Ascending aorta (tissue), 2 donors: Measurements from ENCODE around the gene CHIA. TPM values are rescaled to one million over a fixed set of nuclear protein-coding genes. Genes with fewer than 3 reads are reported as not detected.

ENCODE experiments used
- DNase-seq, 2 donors: peaks; one replicate each; pipeline ENCODE4 v3.0.0-alpha.2; 2019; ENCODE audit warnings: low spot score in 2 of 2
- H3K27ac ChIP-seq, 2 donors: fragments of 200-600 bp; sonication (generic); one replicate each; pipeline ENCODE4 v1.5.1; 2016 to 2017; ENCODE audit warnings: mild to moderate bottlenecking in 1 of 2
- H3K27me3 ChIP-seq: fragments of 200-600 bp; sonication (generic); one replicate; pipeline ENCODE4 v1.5.1; 2017
- H3K36me3 ChIP-seq, 2 donors: fragments of 200-600 bp; sonication (generic); one replicate each; pipeline ENCODE4 v1.5.1; 2016
- H3K4me1 ChIP-seq, 2 donors: fragments of 200-600 bp; sonication (generic); one replicate each; pipeline ENCODE4 v1.5.1; 2016 to 2017; ENCODE audit warnings: mild to moderate bottlenecking in 1 of 2
- H3K4me3 ChIP-seq, 2 donors: fragments of 200-600 bp; sonication (generic); one replicate each; pipeline ENCODE4 v1.5.1; 2016 to 2017; ENCODE audit warnings: mild to moderate bottlenecking in 1 of 2
- H3K9me3 ChIP-seq, 2 donors: fragments of 200-600 bp; sonication (generic); one replicate each; pipeline ENCODE4 v1.5.1; 2016
- CTCF ChIP-seq, 3 experiments: fragments of 200-600 bp in 2 of 3; fragments of 450-650 bp in 1 of 3; sonication (generic) in 2 of 3; IDR thresholded peaks; one replicate each; pipeline ENCODE4 v1.5.1; 2016 to 2019; ENCODE audit warnings: antibody characterized with exemption in 3 of 3, mild to moderate bottlenecking in 1 of 3, moderate library complexity in 1 of 3
- intact Hi-C: fragments of 100-400 bp; cut with DNase I; formaldehyde crosslinking; loops from one replicate; pipeline ENCODE4 v1.15.1; 2023
- total RNA-seq: library from RNA; depleted of rRNA; stranded (reverse); fragments of >200 nt; gene quantifications from one replicate; pipeline ENCODE4 v1.1.0, GENCODE V29; 2016

CHIA gene
- total RNA-seq, 1 donor from 2014 or later: not detected

- intact Hi-C loops: no loop called here
- no peak for DNase-seq
- H3K9me3 ChIP-seq: no peaks in the 10 kb centered on the region
- H3K27me3 ChIP-seq: no peaks in the 10 kb centered on the region
- H3K4me3 ChIP-seq: no peak overlapping the region
- H3K4me1 ChIP-seq: no peaks in the 10 kb centered on the region
- H3K36me3 ChIP-seq: no peaks in the 10 kb centered on the region
- H3K27ac ChIP-seq: no peak overlapping the region
- no peak for TF ChIP-seq CTCF (IDR thresholded peaks at IDR 0.05)
Measured at GRCh38 chr1:111366256-111366655, 75.6 kb downstream of the CHIA start.

GRCh38 chr1:111369177-111369576, 78.5 kb downstream of the CHIA start:
- H3K27ac ChIP-seq: no peak overlapping the region
- TF ChIP-seq CTCF (IDR thresholded peaks at IDR 0.05): no peak
- H3K36me3 ChIP-seq: no peaks in the 10 kb centered on the region
- H3K4me1 ChIP-seq: no peaks in the 10 kb centered on the region
- no peaks in the 10 kb centered on the region for H3K27me3 ChIP-seq
- no peak for DNase-seq
- intact Hi-C loops: no loop called here
- no peak overlapping the region for H3K4me3 ChIP-seq
- H3K9me3 ChIP-seq: no peaks in the 10 kb centered on the region

GRCh38 chr1:111369645-111370044, 79.0 kb downstream of the CHIA start:
- Histone ChIP-seq H3K27ac (no peak overlapping the region), H3K27me3 (no peaks in the 10 kb centered on the region), H3K4me3 (no peak overlapping the region), H3K4me1 (no peaks in the 10 kb centered on the region), H3K9me3 (no peaks in the 10 kb centered on the region), H3K36me3 (no peaks in the 10 kb centered on the region)
- TF ChIP-seq CTCF (IDR thresholded peaks at IDR 0.05): no peak
- intact Hi-C loops: no loop called here
- no peak for DNase-seq

Other genes starting within 250 kb of the CHIA start
- 60.2 TPM for gene DRAM2, start 150.8 kb upstream of the CHIA start, total RNA-seq
- 6.6 TPM for gene CEPT1, start 150.6 kb upstream of the CHIA start, total RNA-seq
- 4.4 TPM for gene DENND2D, start 90.2 kb upstream of the CHIA start, total RNA-seq
- gene CHI3L2, start 63.1 kb upstream of the CHIA start, total RNA-seq: 10.1 TPM
- gene OVGP1, start 136.9 kb downstream of the CHIA start, total RNA-seq: 1.6 TPM
- 31.2 TPM for gene WDR77, start 158.4 kb downstream of the CHIA start, total RNA-seq
- 24.7 TPM for gene ATP5PB, start 158.6 kb downstream of the CHIA start, total RNA-seq
- gene C1orf162, start 183.1 kb downstream of the CHIA start, total RNA-seq: 18.9 TPM
- 3.6 TPM for gene ADORA3, start 212.8 kb downstream of the CHIA start, total RNA-seq
- 2.4 TPM for gene TMIGD3, start 212.8 kb downstream of the CHIA start, total RNA-seq